ENCODE data around the gene TMEM39B. TPM values are rescaled to one million over a fixed set of nuclear protein-coding genes. Genes with fewer than 3 reads are reported as not detected.

TMEM39B gene
- total and polyA plus RNA-seq, 2 experiments from 2014 or later: 10.1 to 17.8 TPM

- TF ChIP-seq ZNF462 (CRISPR knock-in tag; IDR thresholded peaks at IDR 0.05): no peak
Observed at GRCh38 chr1:32111040-32111623, 38.4 kb downstream of the TMEM39B start (continued).

GRCh38 chr1:32111789-32112188 lies 39.0 kb downstream of the TMEM39B start:
- DNase-seq (ENCODE audit: low spot score) (peak; percentile 41), ATAC-seq (no peak)
- Mint-ChIP-seq H3K27ac (no peak overlapping the region), H3K27me3 (ENCODE audit: insufficient read depth, low read depth, poor library complexity) (peaks cover 9% of the 10 kb centered on the region), H3K9me3 (no peaks in the 10 kb centered on the region), H3K4me3 (no peak overlapping the region), H3K36me3 (ENCODE audit: low read depth) (peaks cover 9% of the 10 kb centered on the region; the same call in 2 of the 3 replicates), H3K4me1 (peaks cover 12% of the 10 kb centered on the region)
- Histone ChIP-seq H4K20me1 (replicated peaks; ENCODE audit: insufficient read depth) (peaks cover 60% of the 10 kb centered on the region), H3K36me3 (ENCODE audit: insufficient read depth) (no peaks in the 10 kb centered on the region), H3F3A (replicated peaks; ENCODE audit: low read depth) (peaks cover 17% of the 10 kb centered on the region), H3K27me3 (ENCODE audit: insufficient read depth) (no peaks in the 10 kb centered on the region), H3K27ac (ENCODE audit: low read depth) (no peak overlapping the region), H3K79me2 (replicated peaks; ENCODE audit: insufficient read depth) (peaks cover 84% of the 10 kb centered on the region), H3K9me2 (ENCODE audit: insufficient read depth) (no peaks in the 10 kb centered on the region), H3K4me2 (no peak overlapping the region), H2AFZ (no peak overlapping the region), H3K4me1 (ENCODE audit: insufficient read depth) (no peaks in the 10 kb centered on the region), H3K4me3 (no peak overlapping the region)
- TF ChIP-seq ETS1 (IDR thresholded peaks at IDR 0.05) (no peak), ZNF114 (CRISPR knock-in tag; IDR thresholded peaks at IDR 0.05) (no peak), REST (IDR thresholded peaks at IDR 0.05; ENCODE audit: unreplicated experiment) (no peak), POLR2AphosphoS5 (IDR thresholded peaks at IDR 0.05; ENCODE audit: low read depth) (no peak), STAT1 (IDR thresholded peaks at IDR 0.05; ENCODE audit: unreplicated experiment) (no peak), ZNF331 (CRISPR knock-in tag; IDR thresholded peaks at IDR 0.05; ENCODE audit: low read depth) (no peak), EZH2 (IDR thresholded peaks at IDR 0.05; ENCODE audit: low read depth, unreplicated experiment) (no peak), EZH2phosphoT487 (IDR thresholded peaks at IDR 0.05; ENCODE audit: unreplicated experiment) (no peak), NANOG (IDR thresholded peaks at IDR 0.05; ENCODE audit: borderline replicate concordance) (no peak), CREB1 (CRISPR knock-in tag; IDR thresholded peaks at IDR 0.05; ENCODE audit: low read depth) (no peak), JUNB (IDR thresholded peaks at IDR 0.05; ENCODE audit: unreplicated experiment) (no peak), CTCF (conservative IDR thresholded peaks at IDR 0.05; ENCODE audit: low read depth in 2 of 2) (no peak)

All from GM23338 (cell line).